ENCODE data around the gene SYNGR3. TPM values are rescaled to one million over a fixed set of nuclear protein-coding genes. Genes with fewer than 3 reads are reported as not detected.

SYNGR3 gene
- total RNA-seq, 1 experiment from 2014 or later = 15.2 TPM

DNA sequence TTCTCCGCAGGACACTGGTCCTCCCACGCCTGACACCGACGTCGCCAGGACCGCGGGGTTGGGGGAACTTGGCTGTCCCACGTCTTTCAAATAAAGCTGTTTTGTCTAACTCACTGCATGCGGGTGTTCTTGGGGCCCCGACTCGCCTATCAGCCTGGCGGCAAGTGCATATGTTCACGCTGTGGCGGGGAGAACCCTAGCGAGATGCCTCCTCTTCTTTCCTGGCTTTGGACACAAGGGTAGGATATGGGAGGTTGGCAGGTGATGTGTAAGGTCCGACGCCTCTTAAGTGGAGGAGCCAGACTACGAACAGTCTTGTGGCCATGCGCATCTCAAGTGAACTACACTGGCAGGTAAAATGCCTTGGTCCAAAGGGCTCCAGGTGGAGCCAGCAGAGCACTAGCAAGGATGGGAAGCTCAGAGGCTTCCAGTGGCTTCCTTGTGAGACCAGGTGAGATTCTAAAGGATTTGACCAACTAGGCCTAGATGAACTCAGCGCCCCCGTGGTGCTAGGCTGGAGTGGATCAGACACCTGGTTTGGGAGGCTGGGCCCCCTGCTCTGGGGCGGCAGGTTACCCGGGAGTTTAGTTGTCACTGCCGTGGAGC, 24.3 kb upstream of the SYNGR3 start:
- Histone ChIP-seq H3K9me3 (ENCODE audit: control insufficient read depth, insufficient read depth, low read depth, low read length) (no peaks in the 10 kb centered on the region), H3K4me3 (ENCODE audit: low read depth in 2 of 2, low read length in 2 of 2) (peak overlapping the region; percentile 99), H3K27ac (ENCODE audit: low read length) (peak overlapping the region; percentile 96), H3K27me3 (ENCODE audit: control insufficient read depth, insufficient read depth, low read length) (no peaks in the 10 kb centered on the region), H3K36me3 (ENCODE audit: control insufficient read depth, insufficient read depth, low read length) (peaks cover 11% of the 10 kb centered on the region), H3K4me1 (ENCODE audit: control insufficient read depth, insufficient read depth, low read length) (peaks cover 12% of the 10 kb centered on the region)
- BruUV-seq (replicated peaks) = TSS peak; percentile 89
- TF ChIP-seq CTCF (IDR thresholded peaks at IDR 0.05) (no peak), TCF7L2 (IDR thresholded peaks at IDR 0.05; ENCODE audit: low read depth, low read length) (no peak), POLR2AphosphoS5 (IDR thresholded peaks at IDR 0.05; ENCODE audit: low read depth, low read length) (no peak), SIN3A (IDR thresholded peaks at IDR 0.05; ENCODE audit: borderline replicate concordance, insufficient read depth, low read depth, low read length) (no peak), REST (IDR thresholded peaks at IDR 0.05; ENCODE audit: insufficient read depth in 1 of 2, low read depth in 2 of 2, low read length in 1 of 2) (no peak)
- ChIA-PET CTCF (no interaction called here), POLR2A (interaction anchor here (0.7 to 1.1 kb wide), 2 partner anchors 17 to 82 kb away, joined by 4 to 5 read pairs; partner anchors contain the start of genes NTHL1 and TSC2)
- DNase-seq (ENCODE audit: low read depth, low spot score) = no peak
- intact Hi-C loops (cut with micrococcal nuclease; ENCODE audit: unreplicated experiment) = no loop called here
- ATAC-seq = no peak
- in situ Hi-C loops (cut with HindIII; ENCODE audit: low pct_unique_long_range_greater_than_20kb, low sequenced_read_pairs) = no loop called here

DNA sequence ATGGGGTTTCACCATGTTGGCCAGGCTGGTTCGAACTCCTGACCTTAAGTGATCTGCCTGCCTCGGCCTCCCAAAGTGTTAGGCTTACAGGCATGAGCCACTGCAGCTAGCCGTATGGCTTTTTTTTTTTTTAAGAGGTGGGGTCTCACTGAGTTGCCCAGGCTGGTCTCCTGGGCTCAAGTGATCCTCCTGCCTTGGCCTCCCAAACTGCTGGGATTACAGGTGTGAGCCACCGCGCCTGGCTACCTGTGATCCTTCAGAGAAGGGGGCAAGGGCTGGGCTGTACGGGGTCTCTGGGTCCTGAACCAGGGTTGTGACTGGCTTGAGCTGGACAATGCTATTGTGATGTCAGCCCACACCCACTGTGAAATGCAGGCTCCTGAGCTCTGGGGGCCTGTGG, 23.3 kb upstream of the SYNGR3 start, which contains the start of gene RNF151:
Gene RNF151, plus strand, starts transcription at position 397 of the 400 bp plus-strand sequence. CDS start 26 bp downstream, outside the sequence.
- CTCF ChIA-PET = interaction anchor here (0.5 kb wide), 1 partner anchor 56 kb away, joined by 5 read pairs; no protein-coding TSS in a partner anchor
- intact Hi-C loops (cut with micrococcal nuclease; ENCODE audit: unreplicated experiment) (no loop called here), in situ Hi-C loops (cut with HindIII; ENCODE audit: low pct_unique_long_range_greater_than_20kb, low sequenced_read_pairs) (no loop called here)
- Histone ChIP-seq H3K27me3 (ENCODE audit: control insufficient read depth, insufficient read depth, low read length) (no peaks in the 10 kb centered on the region), H3K4me1 (ENCODE audit: control insufficient read depth, insufficient read depth, low read length) (peaks cover 8% of the 10 kb centered on the region), H3K36me3 (ENCODE audit: control insufficient read depth, insufficient read depth, low read length) (peaks cover 11% of the 10 kb centered on the region), H3K27ac (ENCODE audit: low read length) (peak within 1 kb of the TSS; percentile 96), H3K4me3 (ENCODE audit: low read depth in 2 of 2, low read length in 2 of 2) (peak within 1 kb of the TSS; percentile 99), H3K9me3 (ENCODE audit: control insufficient read depth, insufficient read depth, low read depth, low read length) (no peaks in the 10 kb centered on the region)
- no TSS peak for BruUV-seq (replicated peaks)
- POLR2A ChIA-PET = interaction anchor here (1.0 kb wide), 1 partner anchor 16 kb away, joined by 8 read pairs; no protein-coding TSS in a partner anchor
- TF ChIP-seq POLR2AphosphoS5 (IDR thresholded peaks at IDR 0.05; ENCODE audit: low read depth, low read length) = no peak
- no peak for TF ChIP-seq REST (IDR thresholded peaks at IDR 0.05; ENCODE audit: insufficient read depth in 1 of 2, low read depth in 2 of 2, low read length in 1 of 2)
- no peak for TF ChIP-seq CTCF (IDR thresholded peaks at IDR 0.05)
- no peak for TF ChIP-seq TCF7L2 (IDR thresholded peaks at IDR 0.05; ENCODE audit: low read depth, low read length)
- TF ChIP-seq SIN3A (IDR thresholded peaks at IDR 0.05; ENCODE audit: borderline replicate concordance, insufficient read depth, low read depth, low read length) = no peak
- DNase-seq (ENCODE audit: low read depth, low spot score) (no peak), ATAC-seq (no peak)
